Bronchial epithelial cell (primary cell): Measurements from ENCODE around the gene SPRY1. TPM values are rescaled to one million over a fixed set of nuclear protein-coding genes. Genes with fewer than 3 reads are reported as not detected.

ENCODE experiments used
- DNase-seq: peaks from one replicate; pipeline ENCODE4 v3.0.0-alpha.2; 2010; ENCODE audit warnings: low read depth
- FAIRE-seq: peaks from 2 replicates; lab custom pipeline; 2011; peaks lifted over from hg19 to GRCh38; lab: Jason Lieb, UNC
- H3K27me3 ChIP-seq: 2 replicates; pipeline ENCODE4 v1.5.1; 2011; ENCODE audit warnings: low read length; ENCODE audit not compliant: control insufficient read depth, insufficient read depth
- H3K36me3 ChIP-seq: 2 replicates; pipeline ENCODE4 v1.5.1; 2011; ENCODE audit warnings: low read length; ENCODE audit not compliant: control insufficient read depth, insufficient read depth
- H3K4me3 ChIP-seq: 2 replicates; pipeline ENCODE4 v1.5.1; 2011; ENCODE audit warnings: mild to moderate bottlenecking, low read depth, low read length, control low read depth
- total RNA-seq: library from RNA; depleted of rRNA; stranded (reverse); fragments of >200 nt; gene quantifications from 2 replicates; pipeline ENCODE4 v1.2.1, GENCODE V29; 2014
- TF ChIP-seq, protein P1 (sequence below): IDR thresholded peaks from 2 replicates; pipeline ENCODE4 v1.5.1; 2011; ENCODE audit warnings: mild to moderate bottlenecking, moderate library complexity, low read length, control low read depth, inconsistent platforms; ENCODE audit not compliant: insufficient read depth, severe bottlenecking

The SPRY1 gene
- total RNA-seq, 1 donor from 2014 or later: 3.2 TPM

DNA sequence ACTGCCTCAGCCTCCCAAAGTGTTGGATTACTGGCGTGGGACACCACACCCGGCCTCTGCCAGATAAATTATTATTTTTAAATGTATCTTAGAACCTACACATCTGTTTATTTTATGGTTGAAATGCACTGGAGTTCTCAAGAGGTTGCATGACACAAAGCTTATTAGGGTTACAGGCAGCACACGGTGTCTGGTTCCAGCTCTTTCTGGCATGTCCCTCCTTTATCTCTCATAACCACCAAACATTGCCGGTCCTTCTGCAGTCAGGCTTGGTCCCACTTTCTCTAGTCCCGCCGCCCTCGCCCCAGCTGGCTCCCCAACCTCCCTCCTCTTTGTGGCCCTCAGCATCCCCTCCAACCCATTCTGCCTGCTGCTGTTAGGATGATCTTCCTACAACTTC lies 39.7 kb upstream of the SPRY1 start:
- no peaks in the 10 kb centered on the region for H3K36me3 ChIP-seq
- no peaks in the 10 kb centered on the region for H3K27me3 ChIP-seq

DNA sequence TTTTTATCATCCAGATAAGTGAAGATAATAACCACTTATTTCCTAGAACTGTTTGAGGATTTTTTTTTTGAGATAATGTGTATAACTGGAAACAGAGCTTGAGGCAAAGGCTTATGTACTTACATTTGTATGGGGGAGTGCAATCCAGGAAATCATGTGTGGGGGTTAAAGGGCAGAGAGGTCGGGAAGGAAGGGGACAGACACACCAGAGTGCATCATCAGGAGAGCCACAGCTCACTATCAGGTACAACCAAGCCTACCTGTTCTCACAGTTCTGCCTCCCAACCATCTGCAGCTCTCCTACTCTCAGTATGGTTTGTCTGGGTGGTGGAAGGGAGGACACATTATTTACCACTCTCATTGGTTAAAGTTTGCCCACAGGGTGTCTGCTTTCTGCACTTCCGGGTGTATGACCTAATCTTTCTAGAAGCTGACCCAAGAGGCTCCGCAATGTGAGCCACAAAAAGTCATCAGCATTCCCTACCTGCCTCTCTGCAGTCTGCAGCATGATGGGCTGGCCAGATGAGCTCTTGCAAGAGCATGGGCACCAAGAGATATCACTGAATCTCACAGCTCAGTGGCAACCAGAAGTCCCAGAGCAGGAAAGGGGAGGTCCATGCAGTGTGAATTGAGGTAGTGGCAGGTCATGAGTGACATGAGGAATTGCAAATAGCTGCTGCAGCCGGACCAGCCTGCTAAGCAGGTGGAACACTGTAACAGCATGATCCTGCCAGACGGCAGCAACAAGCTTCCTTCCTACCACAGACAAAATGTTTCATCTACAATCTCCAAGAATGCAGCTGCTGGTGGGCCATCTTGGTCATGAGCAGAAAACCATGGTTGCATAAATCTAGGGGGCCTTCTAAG lies 36.9 kb upstream of the SPRY1 start:
- no peak for FAIRE-seq
- TF ChIP-seq, protein P1, sequence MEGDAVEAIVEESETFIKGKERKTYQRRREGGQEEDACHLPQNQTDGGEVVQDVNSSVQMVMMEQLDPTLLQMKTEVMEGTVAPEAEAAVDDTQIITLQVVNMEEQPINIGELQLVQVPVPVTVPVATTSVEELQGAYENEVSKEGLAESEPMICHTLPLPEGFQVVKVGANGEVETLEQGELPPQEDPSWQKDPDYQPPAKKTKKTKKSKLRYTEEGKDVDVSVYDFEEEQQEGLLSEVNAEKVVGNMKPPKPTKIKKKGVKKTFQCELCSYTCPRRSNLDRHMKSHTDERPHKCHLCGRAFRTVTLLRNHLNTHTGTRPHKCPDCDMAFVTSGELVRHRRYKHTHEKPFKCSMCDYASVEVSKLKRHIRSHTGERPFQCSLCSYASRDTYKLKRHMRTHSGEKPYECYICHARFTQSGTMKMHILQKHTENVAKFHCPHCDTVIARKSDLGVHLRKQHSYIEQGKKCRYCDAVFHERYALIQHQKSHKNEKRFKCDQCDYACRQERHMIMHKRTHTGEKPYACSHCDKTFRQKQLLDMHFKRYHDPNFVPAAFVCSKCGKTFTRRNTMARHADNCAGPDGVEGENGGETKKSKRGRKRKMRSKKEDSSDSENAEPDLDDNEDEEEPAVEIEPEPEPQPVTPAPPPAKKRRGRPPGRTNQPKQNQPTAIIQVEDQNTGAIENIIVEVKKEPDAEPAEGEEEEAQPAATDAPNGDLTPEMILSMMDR: no peak
- Histone ChIP-seq H3K4me3 (no peak overlapping the region), H3K36me3 (no peaks in the 10 kb centered on the region), H3K27me3 (no peaks in the 10 kb centered on the region)
- DNase-seq: no peak

More for the DNA sequence above, 39.7 kb upstream of the SPRY1 start:
- FAIRE-seq (no peak), DNase-seq (no peak)
- no peak overlapping the region for H3K4me3 ChIP-seq
- TF ChIP-seq, protein P1: no peak

DNA sequence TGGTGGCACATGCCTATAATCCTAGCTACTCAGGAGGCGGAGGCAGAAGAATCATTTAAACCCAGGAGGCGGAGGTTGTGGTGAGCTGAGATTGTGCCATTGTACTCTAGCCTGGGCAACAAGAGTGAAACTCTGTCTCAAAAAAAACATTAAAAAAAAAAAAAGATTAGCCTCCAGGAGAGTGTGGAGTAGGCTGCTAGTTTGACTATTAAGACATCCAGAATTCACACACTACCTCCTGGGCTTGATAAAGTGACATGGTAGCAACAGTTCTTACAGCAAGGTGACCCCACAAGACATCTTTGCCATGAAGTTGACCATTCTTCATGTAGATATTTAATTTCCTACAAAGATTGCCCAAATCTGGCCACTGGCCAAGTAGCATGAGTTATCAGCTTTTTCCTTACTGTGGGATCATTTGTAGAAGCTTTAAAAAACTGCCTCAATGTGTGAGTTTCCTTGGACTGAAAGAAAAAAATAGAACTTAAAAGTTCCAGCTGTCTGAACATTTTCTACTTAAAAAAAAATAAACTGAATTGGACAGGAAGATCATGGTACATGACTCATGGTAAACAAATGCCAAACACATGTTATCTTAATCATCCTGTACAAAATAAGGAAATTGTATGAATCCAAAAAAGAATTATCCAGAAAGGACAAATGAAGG lies 35.3 kb upstream of the SPRY1 start:
- FAIRE-seq (no peak), DNase-seq (peak; percentile 79)
- Histone ChIP-seq H3K4me3 (no peak overlapping the region), H3K27me3 (no peaks in the 10 kb centered on the region), H3K36me3 (no peaks in the 10 kb centered on the region)
- TF ChIP-seq, protein P1: no peak

DNA sequence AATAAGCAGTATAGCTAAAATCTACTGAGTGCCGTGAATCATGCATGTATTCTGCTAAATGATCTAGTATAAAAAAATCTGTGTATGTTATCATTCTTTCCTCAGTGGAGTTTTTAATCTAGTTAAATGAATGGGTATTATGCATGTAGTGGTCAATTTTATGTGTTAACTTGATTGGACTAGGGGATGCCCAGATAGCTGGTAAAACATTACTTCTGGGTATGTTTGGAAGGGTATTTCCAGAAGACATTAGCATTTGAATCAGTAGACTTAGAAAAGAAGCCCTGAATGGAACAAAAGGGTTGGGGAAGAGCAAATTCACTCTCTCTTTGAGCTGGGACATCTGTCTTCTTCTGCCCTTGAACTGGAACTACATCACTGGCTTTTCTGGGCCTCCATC lies 34.5 kb upstream of the SPRY1 start:
- TF ChIP-seq, protein P1: no peak
- DNase-seq (no peak), FAIRE-seq (no peak)
- H3K27me3 ChIP-seq: no peaks in the 10 kb centered on the region
- no peaks in the 10 kb centered on the region for H3K36me3 ChIP-seq
- no peak overlapping the region for H3K4me3 ChIP-seq

DNA sequence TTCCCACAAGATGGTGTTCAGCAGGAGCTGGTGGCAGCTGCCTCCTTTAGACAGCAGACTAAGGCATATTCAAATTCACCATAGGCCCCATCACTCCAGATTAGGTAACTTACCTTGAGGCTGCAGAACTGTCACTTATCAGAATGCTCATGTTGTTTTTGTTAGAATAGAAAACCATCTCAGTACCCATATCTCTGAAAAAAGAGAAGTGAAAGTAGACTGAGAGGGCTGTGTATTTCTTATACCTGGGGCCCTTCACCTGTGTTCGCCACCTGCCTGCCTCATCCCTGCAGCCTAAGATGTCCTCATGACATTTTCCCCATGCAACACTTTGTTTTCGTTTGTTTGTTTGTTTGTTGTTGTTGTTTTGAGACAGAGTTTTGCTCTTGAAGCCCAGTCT lies 32.9 kb upstream of the SPRY1 start:
- FAIRE-seq (no peak), DNase-seq (no peak)
- Histone ChIP-seq H3K36me3 (no peaks in the 10 kb centered on the region), H3K27me3 (no peaks in the 10 kb centered on the region), H3K4me3 (no peak overlapping the region)
- TF ChIP-seq, protein P1: no peak
